ENCODE measurements around the gene STAG1.

GRCh38 chr3:136621628-136622027, 130.6 kb downstream of the STAG1 start:
- TF ChIP-seq EP300 (conservative IDR thresholded peaks at IDR 0.05; ENCODE audit: poor library complexity, severe bottlenecking) = no peak
- TF ChIP-seq, protein P1, sequence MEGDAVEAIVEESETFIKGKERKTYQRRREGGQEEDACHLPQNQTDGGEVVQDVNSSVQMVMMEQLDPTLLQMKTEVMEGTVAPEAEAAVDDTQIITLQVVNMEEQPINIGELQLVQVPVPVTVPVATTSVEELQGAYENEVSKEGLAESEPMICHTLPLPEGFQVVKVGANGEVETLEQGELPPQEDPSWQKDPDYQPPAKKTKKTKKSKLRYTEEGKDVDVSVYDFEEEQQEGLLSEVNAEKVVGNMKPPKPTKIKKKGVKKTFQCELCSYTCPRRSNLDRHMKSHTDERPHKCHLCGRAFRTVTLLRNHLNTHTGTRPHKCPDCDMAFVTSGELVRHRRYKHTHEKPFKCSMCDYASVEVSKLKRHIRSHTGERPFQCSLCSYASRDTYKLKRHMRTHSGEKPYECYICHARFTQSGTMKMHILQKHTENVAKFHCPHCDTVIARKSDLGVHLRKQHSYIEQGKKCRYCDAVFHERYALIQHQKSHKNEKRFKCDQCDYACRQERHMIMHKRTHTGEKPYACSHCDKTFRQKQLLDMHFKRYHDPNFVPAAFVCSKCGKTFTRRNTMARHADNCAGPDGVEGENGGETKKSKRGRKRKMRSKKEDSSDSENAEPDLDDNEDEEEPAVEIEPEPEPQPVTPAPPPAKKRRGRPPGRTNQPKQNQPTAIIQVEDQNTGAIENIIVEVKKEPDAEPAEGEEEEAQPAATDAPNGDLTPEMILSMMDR (IDR thresholded peaks at IDR 0.05; ENCODE audit: poor library complexity, severe bottlenecking) = no peak
- no peak for TF ChIP-seq EZH2 (IDR thresholded peaks at IDR 0.05; ENCODE audit: borderline replicate concordance, insufficient read depth, low read length, poor library complexity, severe bottlenecking)
- TF ChIP-seq SMC3 (conservative IDR thresholded peaks at IDR 0.05; ENCODE audit: poor library complexity) = no peak
- no peak for TF ChIP-seq RAD21 (conservative IDR thresholded peaks at IDR 0.05)

Data from neural cell (in vitro differentiated cells).